ENCODE results near the gene OR8D2.

GRCh38 chr11:124296016-124296415 lies 24.0 kb downstream of the OR8D2 start:
- no peak for TF ChIP-seq POLR2A (IDR thresholded peaks at IDR 0.05; ENCODE audit: low read length)
- TF ChIP-seq CTCF (IDR thresholded peaks at IDR 0.05) = no peak
- TF ChIP-seq RNF2 (IDR thresholded peaks at IDR 0.05; ENCODE audit: borderline replicate concordance, low read depth) = no peak
- TF ChIP-seq SMC3 (IDR thresholded peaks at IDR 0.05) = no peak
- no peak for TF ChIP-seq HOXA7 (CRISPR knock-in tag; IDR thresholded peaks at IDR 0.05)
- TF ChIP-seq RCOR1 (IDR thresholded peaks at IDR 0.05; ENCODE audit: low read depth, low read length) = no peak
- TF ChIP-seq BHLHE40 (IDR thresholded peaks at IDR 0.05; ENCODE audit: low read depth, low read length) = no peak
- no peak for TF ChIP-seq REST (IDR thresholded peaks at IDR 0.05)
- no peak for TF ChIP-seq RAD21 (conservative IDR thresholded peaks at IDR 0.05 in 1 of 2, IDR thresholded peaks at IDR 0.05 in 1 of 2)

All from A549 (cell line).